Esophagus mucosa (tissue), 1 donor: ENCODE data around the gene PDE8B. TPM values are rescaled to one million over a fixed set of nuclear protein-coding genes. Genes with fewer than 3 reads are reported as not detected.

Source experiments
- ATAC-seq: fragments of 200-7000 bp; cut with Tn5 transposase; one replicate; pipeline ENCODE4 v1.9.1; 2020
- total RNA-seq: library from RNA; stranded (reverse); gene quantifications from one replicate; pipeline ENCODE4 v1.2.4, GENCODE V29; 2023
- donor health status: DM: yes; HTN: yes; CAD: no.

PDE8B gene
- total RNA-seq, 1 donor from 2014 or later: 0.12 TPM

DNA sequence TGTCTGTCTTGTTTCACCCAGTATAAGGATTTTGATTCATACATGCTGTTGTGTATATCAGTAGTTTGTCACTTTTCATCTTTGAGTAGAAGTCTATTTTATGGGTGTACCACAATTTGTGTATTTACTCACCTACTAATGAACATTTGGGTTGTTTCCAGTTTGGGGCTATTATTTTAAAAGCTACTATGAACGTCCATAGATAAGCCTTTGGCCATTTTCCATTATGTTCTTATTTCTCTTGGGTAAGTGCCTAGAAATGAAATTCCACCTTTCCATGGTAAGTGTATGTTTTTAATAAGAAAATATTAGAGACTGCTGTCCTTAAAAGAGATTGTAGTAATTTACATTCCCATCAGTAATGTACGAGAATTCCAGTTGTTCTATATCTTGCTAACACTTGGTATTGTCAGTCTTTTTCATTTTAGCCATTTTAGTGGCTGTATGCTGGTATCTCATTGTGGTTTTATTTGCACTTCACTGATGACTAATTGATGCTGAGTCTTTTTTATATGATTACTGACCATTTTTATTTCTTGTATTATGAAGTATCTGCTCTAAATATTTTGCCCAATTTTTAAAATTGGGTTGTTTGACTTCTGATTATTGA is 17.9 kb upstream of the PDE8B start:
- ATAC-seq: no peak

DNA sequence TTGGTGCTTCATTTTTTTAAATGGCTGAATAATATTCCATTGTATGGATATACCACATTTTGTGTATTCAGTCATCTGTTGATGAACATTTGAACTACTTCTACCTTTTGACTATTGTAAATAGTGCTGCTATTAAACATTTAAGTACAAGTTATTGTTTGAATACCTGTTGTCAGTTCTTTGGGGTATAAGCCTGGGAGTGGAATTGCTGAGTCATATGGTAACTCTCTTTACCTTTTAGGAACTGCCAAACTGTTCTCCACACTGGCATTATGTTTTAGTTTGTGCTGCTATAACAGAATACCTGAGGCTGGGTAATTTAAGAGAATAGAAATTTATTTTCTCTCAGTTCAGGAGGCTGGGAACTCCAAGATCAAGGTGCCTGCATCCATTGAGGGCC is 15.7 kb upstream of the PDE8B start:
- no peak for ATAC-seq

DNA sequence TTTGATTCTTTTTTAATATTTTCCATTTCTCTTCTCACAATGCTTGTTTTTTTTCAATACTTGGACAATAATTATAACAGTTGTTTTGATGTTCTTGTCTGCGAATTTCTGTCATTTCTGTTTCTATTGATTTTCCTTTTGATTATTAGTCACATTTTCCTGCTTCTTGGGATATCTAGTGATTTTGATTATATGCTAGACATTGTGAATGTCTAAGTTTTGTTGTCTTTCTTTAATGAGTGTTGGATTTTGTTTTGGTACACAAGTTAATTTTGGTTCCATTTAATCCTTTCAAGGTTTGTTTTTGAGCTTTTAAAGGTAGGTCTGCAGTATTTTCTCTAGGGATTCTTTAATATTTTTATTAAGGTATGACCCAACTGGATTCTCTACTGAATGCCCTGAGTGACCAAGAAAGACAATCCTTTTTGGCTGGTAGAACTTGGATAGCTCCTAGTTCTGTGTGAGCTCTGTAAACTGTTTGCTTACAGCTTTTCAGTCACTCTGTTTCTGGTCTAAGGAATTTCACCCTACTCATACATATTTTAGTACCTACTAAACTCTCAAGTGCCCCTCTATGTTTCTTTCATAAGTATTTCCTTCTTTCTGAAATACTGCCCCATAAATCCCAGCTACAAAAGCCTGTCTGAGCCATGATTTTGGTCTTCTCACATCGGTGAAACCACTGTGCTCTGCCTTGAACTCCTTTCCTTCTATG is 12.5 kb upstream of the PDE8B start:
- ATAC-seq: no peak

DNA sequence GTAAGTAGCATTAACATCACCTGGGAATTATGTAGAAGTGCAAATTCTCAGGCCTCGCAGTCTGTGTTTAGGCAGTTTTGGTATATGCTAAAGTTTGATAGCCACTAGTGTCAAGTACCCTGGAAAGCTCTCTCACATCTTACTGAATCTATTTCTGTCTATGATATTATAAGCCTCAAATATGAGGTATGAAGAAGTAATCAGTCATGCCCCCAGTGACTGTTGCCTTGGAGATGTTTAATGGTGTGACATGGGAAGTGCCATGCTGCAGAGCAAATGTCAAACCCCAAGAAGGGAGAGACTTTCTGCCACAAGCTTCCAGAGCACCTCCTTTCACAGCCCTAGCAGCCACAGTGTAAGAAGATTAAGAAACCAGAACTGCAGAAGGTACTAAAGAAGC is 9.8 kb upstream of the PDE8B start:
- ATAC-seq: no peak

DNA sequence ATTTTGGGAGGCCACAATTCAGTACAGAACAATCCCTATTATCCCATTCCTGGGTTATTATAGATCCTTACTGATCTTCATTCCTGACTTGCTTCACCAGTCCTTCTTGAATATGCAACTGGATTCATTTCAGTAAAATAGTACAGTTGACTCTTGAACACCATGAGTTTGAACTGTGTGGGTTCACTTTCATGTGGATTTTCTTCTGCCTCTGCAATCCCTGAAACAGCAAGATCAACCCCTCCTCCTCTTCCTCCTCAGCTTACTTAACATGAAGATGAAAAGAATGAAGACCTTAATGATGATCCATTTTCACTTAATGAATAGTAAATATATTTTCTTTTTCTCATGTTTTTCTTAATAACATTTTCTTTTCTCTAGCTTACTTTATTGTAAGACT is 8.3 kb upstream of the PDE8B start:
- no peak for ATAC-seq

DNA sequence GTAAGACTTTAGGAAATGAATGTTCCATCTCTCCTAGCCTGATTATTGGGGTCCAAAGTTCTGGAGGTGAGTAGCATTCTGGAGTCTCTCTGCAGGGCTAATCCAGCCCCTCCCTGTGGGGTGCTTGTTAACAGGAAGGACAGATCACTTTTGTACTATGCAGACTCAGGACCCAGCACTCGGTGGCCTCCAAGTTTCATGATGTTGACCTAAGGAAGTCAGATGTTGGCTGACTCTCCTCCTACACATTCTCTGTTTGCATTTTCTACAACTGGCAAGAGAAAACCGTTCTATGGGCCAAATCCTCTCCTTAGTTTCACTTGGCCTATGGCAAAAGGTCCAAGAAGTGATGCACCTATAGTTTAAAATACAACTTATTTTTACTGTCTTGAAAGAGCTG is 5.5 kb upstream of the PDE8B start:
- ATAC-seq: no peak

DNA sequence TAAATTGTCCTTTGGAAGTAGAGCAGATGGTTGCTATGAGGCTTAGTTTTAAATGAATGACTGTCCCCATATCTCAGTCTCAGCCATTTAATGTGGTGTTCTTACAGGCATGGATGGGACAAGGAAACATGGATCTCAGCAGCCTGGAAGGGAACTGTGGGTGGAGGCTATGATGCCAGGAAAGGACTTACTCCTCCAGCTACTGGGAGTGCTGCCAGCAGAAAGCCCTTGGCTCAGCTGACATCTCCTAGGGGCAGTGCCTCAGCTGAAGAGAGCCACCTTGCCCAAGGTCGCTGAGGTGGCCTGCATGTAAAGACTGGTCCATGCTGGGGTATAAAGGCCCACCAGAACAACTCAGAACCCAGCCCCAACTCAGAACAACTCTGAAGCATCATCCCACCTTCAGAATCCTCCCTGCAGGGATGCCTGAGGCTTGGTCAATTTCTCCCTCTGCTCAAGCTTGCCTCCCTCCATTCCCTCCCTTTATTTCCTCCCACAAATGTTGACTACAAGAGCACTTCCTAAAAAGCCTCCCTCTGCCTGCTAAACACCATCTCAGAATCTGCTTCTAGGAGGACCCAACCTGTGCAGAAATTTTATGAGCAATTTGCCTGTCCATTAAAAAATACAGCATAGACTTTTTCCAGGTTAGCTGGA is 1.8 kb upstream of the PDE8B start:
- ATAC-seq: no peak

DNA sequence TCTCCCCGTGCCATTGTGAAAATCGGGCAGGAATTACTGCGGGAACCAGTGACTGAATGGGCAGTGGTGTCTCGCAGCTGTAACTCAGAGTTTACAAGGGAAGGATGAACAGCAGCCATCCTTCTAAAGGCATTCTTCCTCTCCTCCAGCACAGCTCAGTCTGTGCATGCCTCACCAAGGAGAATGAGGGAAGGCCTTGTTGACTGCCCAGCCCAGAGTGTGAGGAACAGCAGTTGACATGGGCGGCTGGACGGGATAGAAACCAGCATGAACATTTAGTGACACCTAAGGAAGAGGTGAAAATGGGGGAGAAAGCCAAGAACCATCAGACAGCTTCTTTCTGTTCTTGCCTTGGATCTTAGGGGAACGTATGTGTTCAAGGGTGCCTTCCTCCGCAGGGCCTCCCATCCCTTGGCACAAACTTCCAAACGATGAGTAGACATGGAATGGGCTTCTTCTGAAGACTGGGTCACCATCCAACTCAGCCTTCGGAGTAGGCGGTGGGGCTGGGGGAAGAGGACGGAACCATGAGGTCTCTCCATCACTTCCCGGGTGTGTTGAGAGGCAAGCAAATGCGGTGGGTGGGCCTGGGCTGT is 887 bp upstream of the PDE8B start:
- no peak for ATAC-seq

DNA sequence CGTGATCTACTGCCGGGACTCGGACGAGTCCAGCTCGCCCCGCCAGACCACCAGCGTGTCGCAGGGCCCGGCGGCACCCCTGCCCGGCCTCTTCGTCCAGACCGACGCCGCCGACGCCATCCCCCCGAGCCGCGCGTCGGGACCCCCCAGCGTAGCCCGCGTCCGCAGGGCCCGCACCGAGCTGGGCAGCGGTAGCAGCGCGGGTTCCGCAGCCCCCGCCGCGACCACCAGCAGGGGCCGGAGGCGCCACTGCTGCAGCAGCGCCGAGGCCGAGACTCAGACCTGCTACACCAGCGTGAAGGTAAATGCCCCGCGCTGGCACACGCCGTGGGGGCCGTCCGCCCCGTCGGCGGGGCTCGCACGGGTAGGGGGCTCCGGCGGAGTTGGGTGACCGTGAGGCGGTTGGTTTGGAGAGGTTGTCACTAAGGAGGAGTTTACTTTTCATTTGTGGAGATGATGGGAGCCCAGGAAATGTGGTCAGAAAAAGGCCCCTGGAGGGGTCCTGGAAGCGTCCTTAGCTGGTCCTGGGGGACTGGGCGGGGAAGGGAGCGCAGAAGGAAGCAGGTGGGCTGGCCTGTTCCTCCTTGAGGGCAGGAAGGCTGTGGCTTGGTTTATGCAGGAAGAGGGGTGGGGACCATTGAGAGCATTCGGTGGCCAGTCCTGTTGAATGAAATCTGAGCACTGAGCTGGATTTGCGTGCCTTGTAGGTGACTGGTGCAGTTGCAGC is 647 bp downstream of the PDE8B start:
- ATAC-seq: no peak

DNA sequence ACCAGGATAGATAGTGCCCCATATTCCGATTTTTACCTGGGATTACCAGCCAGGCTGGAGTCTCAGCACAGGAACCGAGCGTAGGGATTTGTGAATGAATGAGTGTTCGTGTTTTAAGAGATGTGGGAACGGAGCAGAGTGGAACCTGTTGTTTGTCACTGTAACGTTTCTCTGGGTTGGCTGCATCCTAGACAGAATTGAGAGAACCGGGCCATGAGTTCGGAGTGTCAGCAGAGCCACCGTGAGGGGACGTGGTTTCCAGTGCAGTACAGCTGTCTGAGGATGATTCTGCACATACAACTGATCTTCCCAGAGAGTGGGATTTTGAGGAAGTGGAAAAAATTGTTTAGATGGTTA is 1.2 kb downstream of the PDE8B start:
- ATAC-seq: no peak

DNA sequence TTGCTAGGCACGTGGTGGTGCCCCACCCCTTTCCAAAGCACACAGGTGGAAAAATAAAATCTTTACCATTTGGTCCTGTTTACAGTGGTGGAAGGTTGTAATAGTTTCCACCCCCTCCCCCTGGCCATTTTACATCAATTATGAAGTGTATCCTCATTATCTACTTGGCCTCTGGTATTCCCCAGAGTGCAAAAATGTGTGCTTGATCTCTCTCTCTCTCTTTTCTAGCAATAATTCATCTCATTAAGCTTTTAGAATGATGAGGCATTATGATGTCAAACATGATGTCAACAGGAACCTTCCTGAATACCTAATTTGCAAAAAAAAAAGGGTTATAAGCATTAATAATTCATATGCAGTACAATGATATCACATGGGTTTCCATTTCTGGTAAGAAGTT is 3.1 kb downstream of the PDE8B start:
- ATAC-seq: no peak

DNA sequence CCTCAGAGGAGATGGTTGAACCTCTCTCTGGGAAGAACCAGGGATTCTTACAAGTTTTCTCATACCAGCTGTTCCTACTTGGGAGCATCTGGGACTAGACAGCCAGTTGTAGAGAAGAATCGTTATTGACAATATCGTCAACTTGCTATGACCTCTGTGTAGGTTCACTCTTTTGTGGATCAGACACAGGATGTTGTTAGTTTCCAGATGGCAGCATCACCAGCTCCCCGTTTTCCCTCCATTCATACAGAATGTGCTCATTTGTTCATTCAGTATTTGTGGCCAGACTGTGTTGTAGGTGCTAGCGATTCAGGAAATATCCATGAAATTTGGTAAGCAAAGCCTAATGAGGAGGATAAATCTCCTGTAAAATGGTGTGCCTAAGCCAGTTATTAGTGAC is 3.7 kb downstream of the PDE8B start:
- no peak for ATAC-seq

DNA sequence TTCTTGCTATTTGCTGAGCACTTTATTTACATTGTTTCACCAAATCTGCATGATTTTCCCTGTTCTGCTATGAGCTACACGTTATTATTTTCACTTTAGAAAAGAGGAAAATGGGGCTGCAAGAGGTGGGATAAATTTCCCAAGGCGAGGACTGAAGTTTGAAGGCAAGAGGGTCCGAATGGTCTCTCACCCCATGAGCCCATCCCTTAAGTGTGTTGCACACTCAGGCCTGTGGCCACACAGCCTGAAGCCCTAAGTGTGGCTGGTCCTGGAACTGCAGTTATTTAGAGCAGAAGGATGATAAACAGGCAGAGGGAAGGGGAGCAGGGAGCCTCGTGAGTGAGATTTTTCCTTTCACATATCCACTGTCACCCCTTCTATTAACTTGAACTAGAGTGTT is 7.8 kb downstream of the PDE8B start:
- ATAC-seq: no peak

DNA sequence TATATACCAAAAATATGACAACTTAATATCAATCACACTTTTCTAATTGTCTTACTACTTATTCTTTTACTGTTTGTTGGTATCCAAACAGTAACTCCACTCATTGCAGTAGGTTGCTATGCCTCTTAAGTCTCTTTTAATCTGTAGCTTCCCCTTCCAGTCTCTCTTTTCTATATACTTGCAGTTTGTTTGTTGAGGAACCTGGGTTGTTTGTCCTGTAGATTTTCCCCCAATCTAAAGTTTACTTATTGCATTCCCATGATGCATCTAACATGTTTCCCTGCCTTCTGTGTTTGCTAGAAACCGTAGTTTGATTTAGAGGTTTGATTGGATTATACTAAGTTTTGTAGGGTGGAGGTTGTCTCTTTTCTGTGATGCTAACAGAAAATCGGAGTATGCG is 10.6 kb downstream of the PDE8B start:
- no peak for ATAC-seq

DNA sequence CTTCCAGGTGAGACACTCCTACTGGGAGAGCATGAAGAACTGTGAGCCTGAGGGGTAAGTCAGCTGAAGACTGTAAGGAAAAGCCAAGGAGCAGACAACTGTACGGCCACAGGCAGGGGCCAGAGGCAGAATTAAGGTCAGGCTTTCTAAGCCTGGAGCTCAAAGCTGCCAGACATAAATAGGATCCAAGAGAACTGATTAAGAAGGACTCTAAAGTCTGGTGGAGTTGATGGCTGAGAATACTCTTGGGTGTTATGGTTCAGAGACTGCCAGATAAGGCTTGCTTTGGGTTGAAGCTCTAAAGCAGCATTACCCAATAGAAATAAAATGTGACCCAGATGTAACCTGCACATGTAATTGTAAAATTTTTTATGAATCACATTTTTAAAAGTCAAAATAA is 12.2 kb downstream of the PDE8B start:
- no peak for ATAC-seq

DNA sequence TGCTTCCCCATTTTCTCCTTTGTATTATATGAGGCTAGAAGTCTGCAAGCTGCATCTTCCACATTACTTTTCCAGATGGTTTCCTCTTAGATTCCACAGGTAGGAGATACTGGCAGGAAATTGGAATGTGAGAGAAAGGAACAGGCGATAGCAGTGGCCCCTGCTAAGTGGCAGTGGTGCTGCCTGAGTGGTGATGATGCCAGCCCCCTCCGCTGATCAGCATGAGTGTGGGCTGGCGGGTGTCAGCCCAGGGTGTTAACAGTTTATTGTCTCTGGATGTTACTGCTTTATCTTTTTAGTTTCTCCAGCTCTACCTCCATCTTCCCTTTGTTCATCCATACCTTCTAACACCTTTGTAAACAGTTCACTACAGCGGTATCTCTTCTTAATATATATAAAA is 13.2 kb downstream of the PDE8B start:
- ATAC-seq: no peak

DNA sequence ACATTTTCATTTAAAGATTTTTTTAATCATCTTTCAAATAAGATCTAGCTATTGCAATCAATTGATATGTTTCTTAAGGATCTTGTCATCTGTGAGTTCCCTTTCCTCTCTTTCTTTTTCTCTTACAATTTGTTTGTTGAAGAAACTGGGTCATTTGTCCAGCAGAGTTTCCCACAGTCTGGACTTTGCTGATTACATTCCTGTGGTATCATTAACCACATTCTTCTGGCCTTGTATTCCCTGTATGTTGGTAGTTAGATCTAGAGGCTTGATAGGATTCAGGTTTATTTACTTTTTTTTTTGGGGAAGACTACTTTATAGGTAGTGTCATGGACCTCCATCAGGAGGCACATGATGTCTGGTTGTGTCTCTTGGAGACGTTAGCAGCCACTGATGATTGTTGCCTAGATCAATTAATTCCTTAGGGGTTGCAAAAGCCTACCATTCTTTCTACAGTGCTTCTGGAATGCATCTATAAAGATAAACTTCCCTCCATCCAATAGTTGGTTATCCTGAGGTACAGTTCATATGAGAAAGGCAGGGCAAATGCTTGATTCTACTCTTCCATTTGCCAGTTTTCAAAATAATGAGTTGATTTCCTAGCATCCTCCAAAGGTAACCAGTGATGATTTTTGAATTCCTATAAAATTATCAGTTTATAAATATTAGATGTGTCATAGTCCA is 14.3 kb downstream of the PDE8B start:
- no peak for ATAC-seq

DNA sequence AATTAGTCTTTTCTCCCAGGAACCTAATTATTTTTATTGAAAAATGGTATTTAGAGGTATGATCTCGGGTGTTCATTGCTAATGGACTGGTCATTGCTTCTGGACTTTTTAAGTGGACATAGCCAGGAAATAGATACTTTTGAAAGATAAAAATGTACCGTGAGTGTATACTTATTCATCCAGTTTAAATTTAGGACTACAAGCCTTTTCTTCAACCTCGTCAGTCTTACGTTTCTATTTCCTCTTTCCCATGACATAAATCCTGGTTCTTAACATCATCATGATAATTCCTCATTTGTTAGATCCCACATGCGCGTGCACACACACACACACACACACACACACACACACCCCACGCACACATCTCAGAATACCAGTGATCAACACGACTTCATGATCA is 15.1 kb downstream of the PDE8B start:
- ATAC-seq: no peak

DNA sequence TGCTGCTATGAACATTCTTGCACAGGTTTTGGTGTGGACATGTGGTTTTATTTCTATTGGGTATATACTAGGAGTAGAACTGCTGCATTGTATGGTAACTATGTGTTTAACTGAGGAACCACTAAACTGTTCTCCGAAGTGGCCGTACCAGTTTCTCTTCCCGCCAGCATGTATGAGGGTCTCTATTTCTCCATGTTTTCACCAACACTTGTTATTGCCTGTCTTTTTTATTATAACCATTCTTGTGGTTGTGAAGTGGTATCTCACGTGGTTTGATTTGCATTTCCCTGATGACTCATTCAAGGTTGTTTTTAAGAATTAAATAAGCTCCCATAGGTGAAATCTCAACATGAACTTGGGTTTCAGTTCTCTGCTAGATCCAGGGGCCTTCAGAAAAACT is 19.4 kb downstream of the PDE8B start:
- no peak for ATAC-seq

DNA sequence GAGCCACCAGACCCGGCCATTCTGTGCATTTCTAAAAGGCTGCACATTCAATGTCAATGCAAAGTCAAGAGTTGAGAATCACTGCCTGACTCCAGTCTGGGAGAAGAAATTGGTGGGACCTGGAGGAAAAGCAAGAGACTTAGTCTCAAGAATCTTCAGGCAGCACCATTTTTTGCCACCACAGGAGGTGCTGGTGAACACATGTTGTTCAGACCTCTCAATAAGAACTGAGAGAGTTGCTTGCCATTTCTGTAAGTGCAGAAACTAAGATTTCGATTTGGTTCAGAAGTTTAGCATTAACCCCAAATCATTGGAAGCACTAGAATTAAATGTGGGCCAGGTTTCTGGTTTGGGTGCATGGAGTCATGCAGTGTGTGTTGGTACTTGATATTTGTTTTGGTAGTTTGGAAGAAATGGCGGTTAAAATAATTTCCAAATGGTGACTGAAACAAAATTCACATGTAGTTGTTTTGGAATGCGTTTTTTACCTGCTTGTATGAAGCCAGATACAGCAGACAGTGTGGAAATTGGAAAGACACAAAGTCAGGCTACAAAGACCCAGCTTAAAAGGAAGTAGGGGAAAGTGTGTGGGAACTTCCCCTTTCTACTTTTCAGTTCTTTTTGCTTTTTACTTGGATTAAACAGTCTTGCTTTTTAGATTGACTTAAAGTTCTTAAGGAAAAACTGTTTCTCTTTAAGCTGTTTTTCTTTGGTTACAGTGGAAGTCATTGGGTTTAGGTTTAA is 20.4 kb downstream of the PDE8B start:
- no peak for ATAC-seq

DNA sequence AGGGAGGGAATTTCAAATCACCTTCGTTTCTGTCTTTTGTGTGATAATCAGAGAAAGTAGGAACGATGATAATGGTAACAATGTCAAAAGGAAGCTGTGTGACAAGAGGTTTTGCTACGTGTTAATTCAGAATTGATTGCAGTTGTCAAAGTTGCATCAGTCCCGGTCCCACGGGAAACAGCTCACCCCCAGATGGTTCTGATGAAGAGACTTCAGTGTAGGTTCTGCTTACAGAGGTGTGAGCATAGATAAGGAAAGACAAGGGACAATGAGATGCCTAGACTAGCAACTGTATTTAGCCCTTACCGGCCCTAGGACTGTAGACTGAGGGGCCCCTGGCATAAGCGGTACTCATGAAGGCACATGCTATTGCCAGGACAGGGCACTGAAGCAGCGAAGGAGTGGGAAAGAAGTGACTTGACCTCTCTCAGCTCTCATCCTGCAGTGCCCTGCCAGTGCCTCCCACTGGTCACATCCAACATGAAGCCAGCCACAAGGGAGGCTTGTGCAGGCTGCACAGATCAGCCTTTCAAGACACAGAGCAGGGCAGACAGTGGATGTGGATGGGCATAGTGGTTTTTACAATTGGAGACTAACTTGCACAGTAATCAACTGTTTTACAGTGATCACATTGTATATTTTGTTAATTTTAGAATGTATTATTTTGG is 21.1 kb downstream of the PDE8B start:
- ATAC-seq: no peak
